Tibial nerve (tissue), 4 donors: Measurements from ENCODE around the gene COL6A2. TPM values are rescaled to one million over a fixed set of nuclear protein-coding genes. Genes with fewer than 3 reads are reported as not detected.

ENCODE experiments used
- DNase-seq, 2 donors: peaks; one replicate each; pipeline ENCODE4 v3.0.0-alpha.2; 2019; ENCODE audit warnings: low spot score in 2 of 2
- H3K27ac ChIP-seq, 4 donors: fragments of 200-600 bp; sonication (generic) in 3 of 4; one replicate each; pipeline ENCODE4 v1.5.1; 2017 to 2019; ENCODE audit warnings: mild to moderate bottlenecking in 1 of 4
- H3K27me3 ChIP-seq, 2 donors: fragments of 200-600 bp; sonication (generic) in 1 of 2; one replicate each; pipeline versions ENCODE4 v1.5.1 to v1.6.0; 2017 to 2019
- H3K36me3 ChIP-seq, 3 donors: fragments of 200-600 bp; sonication (generic); one replicate each; pipeline ENCODE4 v1.5.1; 2018 to 2019
- H3K4me1 ChIP-seq, 4 donors: fragments of 200-600 bp; sonication (generic) in 3 of 4; one replicate each; pipeline ENCODE4 v1.5.1; 2017 to 2019
- H3K4me3 ChIP-seq, 4 donors: fragments of 200-600 bp; sonication (generic) in 3 of 4; one replicate each; pipeline ENCODE4 v1.5.1; 2017 to 2019; ENCODE audit warnings: mild to moderate bottlenecking in 1 of 4, moderate library complexity in 1 of 4
- H3K9me3 ChIP-seq, 4 donors: fragments of 200-600 bp; sonication (generic) in 3 of 4; one replicate each; pipeline ENCODE4 v1.5.1; 2017 to 2019
- EP300 ChIP-seq, 2 donors: sonication (generic); formaldehyde crosslinking; IDR thresholded peaks; one replicate each; pipeline ENCODE4 v1.6.1; 2017; ENCODE audit warnings: antibody characterized with exemption in 2 of 2, mild to moderate bottlenecking in 1 of 2
- POLR2A ChIP-seq, 2 donors: fragments of 450-650 bp; IDR thresholded peaks; one replicate each; pipeline ENCODE4 v1.6.1; 2017; ENCODE audit warnings: antibody characterized with exemption in 2 of 2, mild to moderate bottlenecking in 2 of 2, moderate library complexity in 2 of 2
- WGBS, 2 donors: methylation state at CpG; one replicate each; pipeline ENCODE4 v1.1.5; 2018; 5-methylcytosine and 5-hydroxymethylcytosine counted together
- total RNA-seq, 4 donors: library from RNA; depleted of rRNA; stranded (reverse); fragments of >200 nt; gene quantifications; one replicate each; pipeline ENCODE4 v1.1.0, GENCODE V29; 2016
- TF ChIP-seq, protein P1 (sequence below), 5 experiments: fragments of 200-600 bp in 3 of 5; fragments of 450-650 bp in 2 of 5; sonication (generic) in 3 of 5; IDR thresholded peaks; one replicate each; pipeline ENCODE4 v1.5.1; 2016 to 2019; ENCODE audit warnings: antibody characterized with exemption in 5 of 5, mild to moderate bottlenecking in 3 of 5, moderate library complexity in 2 of 5

Gene COL6A2
- total RNA-seq, 4 donors from 2014 or later, result 470 to 1,210 (median 744) TPM

DNA sequence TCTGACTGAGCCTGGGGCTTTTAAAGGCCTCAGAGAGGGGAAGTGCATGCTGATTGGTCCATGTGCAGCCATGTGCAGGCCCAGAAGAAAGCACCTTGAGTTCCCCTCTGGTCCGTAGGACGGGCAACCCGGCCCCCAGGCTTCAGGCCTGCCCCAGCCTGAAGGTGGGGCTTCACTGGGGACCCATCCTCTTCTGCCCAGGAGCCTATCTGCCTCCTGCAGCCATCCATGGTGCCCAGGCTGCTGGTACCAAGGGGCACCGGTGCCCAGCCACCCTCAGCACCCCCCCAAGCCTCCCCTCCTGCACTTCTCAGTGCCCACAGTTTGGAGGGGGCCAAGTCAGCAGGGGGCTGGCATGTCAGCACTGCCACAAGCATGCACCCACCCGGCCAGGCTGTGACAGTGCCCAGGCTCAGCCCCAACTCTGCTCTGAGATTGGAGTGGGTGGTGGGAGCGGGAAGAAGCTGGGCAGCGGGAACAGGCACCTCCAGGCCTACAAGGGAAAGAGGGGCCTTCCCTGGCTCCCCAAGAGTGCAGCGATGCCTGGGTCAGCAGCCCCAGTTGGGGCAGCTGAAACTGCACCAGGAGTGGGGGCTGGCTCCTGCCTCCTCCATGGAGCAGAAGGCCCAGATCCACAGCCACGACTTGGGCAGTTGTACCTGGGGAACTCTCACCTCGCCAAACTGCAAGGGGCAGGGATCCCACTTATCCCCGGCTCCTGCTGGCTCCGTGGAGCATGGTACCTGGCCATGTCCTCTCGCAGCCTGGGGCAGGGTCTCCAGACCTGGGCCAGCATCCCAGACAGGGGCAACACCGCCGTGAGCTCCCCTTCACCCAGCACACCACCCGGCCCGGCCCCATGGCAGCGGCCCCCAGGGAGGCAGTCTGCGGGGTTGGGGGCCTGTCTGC is 11.7 kb downstream of the COL6A2 start:
- Histone ChIP-seq H3K9me3 (peaks cover 0 to 26% (median 0%) of the 10 kb centered on the region in 4 donors), H3K27me3 (no peaks in the 10 kb centered on the region), H3K36me3 (peaks cover 4 to 29% (median 5%) of the 10 kb centered on the region in 3 donors), H3K4me1 (peaks cover 0 to 19% (median 0%) of the 10 kb centered on the region in 4 donors), H3K4me3 (no peak overlapping the region), H3K27ac (no peak overlapping the region)
- TF ChIP-seq POLR2A (IDR thresholded peaks at IDR 0.05) (no peak), EP300 (IDR thresholded peaks at IDR 0.05) (no peak)
- TF ChIP-seq, protein P1, sequence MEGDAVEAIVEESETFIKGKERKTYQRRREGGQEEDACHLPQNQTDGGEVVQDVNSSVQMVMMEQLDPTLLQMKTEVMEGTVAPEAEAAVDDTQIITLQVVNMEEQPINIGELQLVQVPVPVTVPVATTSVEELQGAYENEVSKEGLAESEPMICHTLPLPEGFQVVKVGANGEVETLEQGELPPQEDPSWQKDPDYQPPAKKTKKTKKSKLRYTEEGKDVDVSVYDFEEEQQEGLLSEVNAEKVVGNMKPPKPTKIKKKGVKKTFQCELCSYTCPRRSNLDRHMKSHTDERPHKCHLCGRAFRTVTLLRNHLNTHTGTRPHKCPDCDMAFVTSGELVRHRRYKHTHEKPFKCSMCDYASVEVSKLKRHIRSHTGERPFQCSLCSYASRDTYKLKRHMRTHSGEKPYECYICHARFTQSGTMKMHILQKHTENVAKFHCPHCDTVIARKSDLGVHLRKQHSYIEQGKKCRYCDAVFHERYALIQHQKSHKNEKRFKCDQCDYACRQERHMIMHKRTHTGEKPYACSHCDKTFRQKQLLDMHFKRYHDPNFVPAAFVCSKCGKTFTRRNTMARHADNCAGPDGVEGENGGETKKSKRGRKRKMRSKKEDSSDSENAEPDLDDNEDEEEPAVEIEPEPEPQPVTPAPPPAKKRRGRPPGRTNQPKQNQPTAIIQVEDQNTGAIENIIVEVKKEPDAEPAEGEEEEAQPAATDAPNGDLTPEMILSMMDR (IDR thresholded peaks at IDR 0.05), result no peak
- DNase-seq, result no peak
- 82 to 85% methylated on average over 8 to 11 of the region's 19 CpGs for WGBS, 2 donors

DNA sequence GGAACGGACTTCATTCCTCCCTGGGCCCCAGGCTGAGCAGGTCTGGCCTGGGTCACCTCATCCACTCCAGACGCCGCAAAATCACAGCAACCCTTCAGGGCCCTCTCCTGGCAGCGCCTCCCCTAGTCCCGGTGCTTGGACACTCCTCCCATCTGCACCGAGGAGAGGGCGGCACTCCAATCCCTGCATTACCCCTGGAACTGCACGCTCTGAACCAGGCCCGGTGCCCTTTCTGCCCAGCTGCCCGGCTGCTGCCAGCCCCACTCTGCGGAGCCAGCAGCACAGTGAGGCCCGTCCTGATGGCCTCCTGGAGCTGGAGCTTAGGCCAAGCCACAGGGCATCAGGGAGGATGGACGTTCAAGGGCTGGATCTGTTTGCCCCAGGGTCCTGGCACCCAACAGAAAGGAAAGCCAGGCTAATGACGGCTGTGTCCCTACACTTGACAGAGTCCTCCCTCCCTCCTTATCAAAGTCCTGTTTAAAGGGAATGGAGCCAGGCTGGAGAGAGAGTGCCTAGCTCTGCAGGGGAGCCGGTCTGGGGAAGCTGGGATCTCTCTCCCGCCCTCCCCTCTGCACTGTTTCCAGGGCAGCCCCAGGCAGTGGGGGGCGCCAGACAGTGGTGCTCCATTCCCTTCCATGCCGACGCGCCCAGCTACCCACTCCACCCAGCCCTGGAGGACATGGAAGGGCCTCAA is 12.7 kb downstream of the COL6A2 start:
- peaks cover 0 to 23% (median 0%) of the 10 kb centered on the region in 4 donors for H3K9me3 ChIP-seq
- H3K36me3 ChIP-seq, result peaks cover 4 to 40% (median 5%) of the 10 kb centered on the region in 3 donors
- WGBS, 2 donors, result 70 to 73% methylated on average over 19 to 20 of the region's 20 CpGs
- no peaks in the 10 kb centered on the region for H3K27me3 ChIP-seq
- H3K4me3 ChIP-seq, result no peak overlapping the region
- TF ChIP-seq EP300 (IDR thresholded peaks at IDR 0.05) (no peak), POLR2A (IDR thresholded peaks at IDR 0.05) (no peak)
- TF ChIP-seq, protein P1 (IDR thresholded peaks at IDR 0.05), result peak in 1 of 5 experiments; percentile 20
- H3K4me1 ChIP-seq, result peaks cover 0 to 22% (median 0%) of the 10 kb centered on the region in 4 donors
- DNase-seq, result peak; percentile 7 to 27
- H3K27ac ChIP-seq, result no peak overlapping the region

DNA sequence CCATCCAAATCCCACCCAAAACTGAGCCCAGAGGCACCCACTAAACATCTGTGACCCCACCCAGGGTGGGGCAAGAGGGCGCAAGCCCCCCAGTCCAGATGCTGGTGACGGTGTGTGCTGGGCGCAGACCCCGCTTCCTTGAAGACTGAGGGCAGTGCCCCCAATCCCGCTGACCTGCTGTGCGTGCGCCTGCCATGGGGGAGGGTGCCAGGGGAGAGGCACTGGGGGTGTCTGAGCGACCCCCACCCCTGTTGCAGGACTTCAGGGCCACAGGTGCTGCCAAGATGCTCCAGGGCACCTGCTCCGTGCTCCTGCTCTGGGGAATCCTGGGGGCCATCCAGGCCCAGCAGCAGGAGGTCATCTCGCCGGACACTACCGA is 13.3 kb downstream of the COL6A2 start:
- Histone ChIP-seq H3K27me3 (no peaks in the 10 kb centered on the region), H3K9me3 (peaks cover 0 to 17% (median 0%) of the 10 kb centered on the region in 4 donors), H3K36me3 (peaks cover 4 to 45% (median 6%) of the 10 kb centered on the region in 3 donors), H3K4me3 (no peak overlapping the region), H3K4me1 (peaks cover 0 to 27% (median 0%) of the 10 kb centered on the region in 4 donors), H3K27ac (no peak overlapping the region)
- peak in 1 of 2 donors; percentile 11 for DNase-seq
- 90 to 98% methylated on average over 5 to 8 of the region's 12 CpGs for WGBS, 2 donors
- TF ChIP-seq EP300 (IDR thresholded peaks at IDR 0.05) (no peak), POLR2A (IDR thresholded peaks at IDR 0.05) (no peak)
- TF ChIP-seq, protein P1 (IDR thresholded peaks at IDR 0.05), result no peak

DNA sequence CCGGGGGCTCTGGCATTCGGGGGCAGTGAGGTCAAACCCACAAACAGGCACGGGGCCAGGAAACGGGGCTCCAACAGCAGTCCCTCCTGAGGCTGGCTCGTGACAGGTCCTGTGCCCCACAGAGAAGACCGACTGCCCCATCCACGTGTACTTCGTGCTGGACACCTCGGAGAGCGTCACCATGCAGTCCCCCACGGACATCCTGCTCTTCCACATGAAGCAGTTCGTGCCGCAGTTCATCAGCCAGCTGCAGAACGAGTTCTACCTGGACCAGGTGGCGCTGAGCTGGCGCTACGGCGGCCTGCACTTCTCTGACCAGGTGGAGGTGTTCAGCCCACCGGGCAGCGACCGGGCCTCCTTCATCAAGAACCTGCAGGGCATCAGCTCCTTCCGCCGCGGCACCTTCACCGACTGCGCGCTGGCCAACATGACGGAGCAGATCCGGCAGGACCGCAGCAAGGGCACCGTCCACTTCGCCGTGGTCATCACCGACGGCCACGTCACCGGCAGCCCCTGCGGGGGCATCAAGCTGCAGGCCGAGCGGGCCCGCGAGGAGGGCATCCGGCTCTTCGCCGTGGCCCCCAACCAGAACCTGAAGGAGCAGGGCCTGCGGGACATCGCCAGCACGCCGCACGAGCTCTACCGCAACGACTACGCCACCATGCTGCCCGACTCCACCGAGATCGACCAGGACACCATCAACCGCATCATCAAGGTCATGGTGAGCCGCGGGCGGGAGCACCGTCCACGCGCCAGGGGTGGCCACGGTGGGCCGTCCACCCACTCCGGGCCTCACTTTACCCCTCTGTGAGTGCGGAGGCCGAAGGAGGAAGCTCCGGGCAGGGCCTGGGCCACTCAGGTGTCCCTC is 14.2 kb downstream of the COL6A2 start:
- peak in 1 of 2 donors; percentile 9 for DNase-seq
- Histone ChIP-seq H3K27ac (no peak overlapping the region), H3K36me3 (peaks cover 4 to 54% (median 14%) of the 10 kb centered on the region in 3 donors), H3K4me3 (no peak overlapping the region), H3K9me3 (peaks cover 0 to 16% (median 0%) of the 10 kb centered on the region in 4 donors), H3K4me1 (peaks cover 0 to 32% (median 0%) of the 10 kb centered on the region in 4 donors), H3K27me3 (no peaks in the 10 kb centered on the region)
- WGBS, 2 donors, result 93 to 95% methylated on average over 58 to 68 of the region's 69 CpGs
- TF ChIP-seq POLR2A (IDR thresholded peaks at IDR 0.05) (no peak), EP300 (IDR thresholded peaks at IDR 0.05) (no peak)
- TF ChIP-seq, protein P1 (IDR thresholded peaks at IDR 0.05), result no peak
